Stimulated activated CD8-positive, alpha-beta memory T cell treated with anti-CD3 and anti-CD28 coated beads, Interleukin-12 subunit alpha, Interleukin-12 subunit beta, amount 100 ng/mL, for 24 hours (primary cell): ENCODE data around the gene GPR17.

Experiments used
- DNase-seq: peaks from one replicate; pipeline ENCODE4 v3.0.0-alpha.2; 2020; ENCODE audit errors: extremely low read depth

The GPR17 gene

GRCh38 chr2:127629637-127630036, 16.3 kb upstream of the GPR17 start:
- no peak for DNase-seq

- DNase-seq, result no peak
Observed at GRCh38 chr2:127630096-127630863, 15.7 kb upstream of the GPR17 start.

- DNase-seq, result no peak
Observed at GRCh38 chr2:127630864-127631540, 15.0 kb upstream of the GPR17 start.

GRCh38 chr2:127631541-127631996, 14.4 kb upstream of the GPR17 start:
- DNase-seq, result no peak

- DNase-seq, result no peak
Observed at GRCh38 chr2:127631997-127632581, 13.9 kb upstream of the GPR17 start.

GRCh38 chr2:127632592-127633489, 13.1 kb upstream of the GPR17 start:
- no peak for DNase-seq

GRCh38 chr2:127633556-127634065, 12.3 kb upstream of the GPR17 start:
- DNase-seq, result no peak

GRCh38 chr2:127634066-127634617, 11.8 kb upstream of the GPR17 start:
- no peak for DNase-seq

GRCh38 chr2:127634626-127635379, 11.2 kb upstream of the GPR17 start:
- no peak for DNase-seq

GRCh38 chr2:127635380-127636237, 10.3 kb upstream of the GPR17 start:
- no peak for DNase-seq

- no peak for DNase-seq
Observed at GRCh38 chr2:127636248-127637235, 9.4 kb upstream of the GPR17 start.

- DNase-seq, result no peak
Observed at GRCh38 chr2:127637236-127637630, 8.7 kb upstream of the GPR17 start.

GRCh38 chr2:127637725-127638252, 8.2 kb upstream of the GPR17 start:
- no peak for DNase-seq

GRCh38 chr2:127638361-127639110, 7.4 kb upstream of the GPR17 start:
- DNase-seq, result no peak

GRCh38 chr2:127639111-127639474, 6.9 kb upstream of the GPR17 start:
- DNase-seq, result no peak

GRCh38 chr2:127640082-127641072, 5.6 kb upstream of the GPR17 start:
- no peak for DNase-seq
